GM23338 (cell line): Measurements from ENCODE around the gene ASCL2. TPM values are rescaled to one million over a fixed set of nuclear protein-coding genes. Genes with fewer than 3 reads are reported as not detected.

Source experiments
- ATAC-seq: fragments of 200-7000 bp; cut with Tn5 transposase; 3 replicates; pipeline ENCODE4 v1.9.1; 2020
- DNase-seq: peaks from one replicate; pipeline ENCODE4 v3.0.0-alpha.2; 2015; ENCODE audit warnings: low spot score
- H2AFZ ChIP-seq: fragments of 200-600 bp; sonication (generic); 2 replicates; pipeline ENCODE4 v1.8.0; 2016; ENCODE audit warnings: antibody characterized with exemption, mild to moderate bottlenecking, moderate library complexity
- H3F3A ChIP-seq: fragments of 200-600 bp; sonication (generic); replicated peaks from 2 replicates; pipeline ENCODE4 v1.8.0; 2017; ENCODE audit warnings: antibody characterized with exemption, mixed run types, low read depth
- H3K27ac ChIP-seq: fragments of 200-600 bp; sonication (generic); 2 replicates; pipeline ENCODE4 v1.6.1; 2016; ENCODE audit warnings: low read depth
- H3K27me3 ChIP-seq: fragments of 200-600 bp; sonication (generic); 2 replicates; pipeline ENCODE4 v1.8.0; 2016; ENCODE audit warnings: mild to moderate bottlenecking, mixed run types, moderate library complexity; ENCODE audit not compliant: insufficient read depth
- H3K36me3 ChIP-seq: fragments of 200-600 bp; sonication (generic); 2 replicates; pipeline ENCODE4 v1.8.0; 2016; ENCODE audit warnings: mild to moderate bottlenecking; ENCODE audit not compliant: insufficient read depth
- H3K4me1 ChIP-seq: fragments of 200-600 bp; sonication (generic); 2 replicates; pipeline ENCODE4 v1.8.0; 2016; ENCODE audit warnings: mild to moderate bottlenecking, moderate library complexity; ENCODE audit not compliant: insufficient read depth
- H3K4me2 ChIP-seq: fragments of 200-600 bp; sonication (generic); 2 replicates; pipeline ENCODE4 v1.7.1; 2017; ENCODE audit warnings: mixed run types
- H3K4me3 ChIP-seq: fragments of 200-600 bp; sonication (generic); 2 replicates; pipeline ENCODE4 v1.6.1; 2016; ENCODE audit warnings: mixed run types
- H3K79me2 ChIP-seq: fragments of 200-600 bp; sonication (generic); replicated peaks from 2 replicates; pipeline ENCODE4 v1.8.0; 2017; ENCODE audit warnings: mild to moderate bottlenecking; ENCODE audit not compliant: insufficient read depth
- H3K9me2 ChIP-seq: fragments of 200-600 bp; sonication (generic); 2 replicates; pipeline ENCODE4 v1.8.0; 2017; ENCODE audit not compliant: insufficient read depth
- H4K20me1 ChIP-seq: fragments of 200-600 bp; sonication (generic); replicated peaks from 2 replicates; pipeline ENCODE4 v1.8.0; 2017; ENCODE audit warnings: mild to moderate bottlenecking; ENCODE audit not compliant: insufficient read depth
- H3K27ac Mint-ChIP-seq: 2 replicates; pipeline ENCODE4 v1.8.0; 2020; ENCODE audit warnings: inconsistent platforms, mild to moderate bottlenecking, moderate library complexity, mixed read lengths
- H3K27me3 Mint-ChIP-seq: 3 replicates; pipeline ENCODE4 v1.8.0; 2022; ENCODE audit warnings: low read depth, mild to moderate bottlenecking, moderate library complexity, mixed read lengths, inconsistent platforms; ENCODE audit not compliant: insufficient read depth, poor library complexity
- H3K36me3 Mint-ChIP-seq: 3 replicates; pipeline ENCODE4 v1.8.0; 2021; ENCODE audit warnings: low read depth, mild to moderate bottlenecking, inconsistent platforms, moderate library complexity, mixed read lengths
- H3K4me1 Mint-ChIP-seq: 3 replicates; pipeline ENCODE4 v1.8.0; 2020; ENCODE audit warnings: mild to moderate bottlenecking, inconsistent platforms, mixed read lengths
- H3K4me3 Mint-ChIP-seq: 3 replicates; pipeline ENCODE4 v1.8.0; 2021; ENCODE audit warnings: moderate library complexity, mild to moderate bottlenecking, inconsistent platforms, mixed read lengths
- H3K9me3 Mint-ChIP-seq: 3 replicates; pipeline ENCODE4 v1.8.0; 2020; ENCODE audit warnings: moderate library complexity, mild to moderate bottlenecking, inconsistent platforms, mixed read lengths
- CTCF ChIP-seq, 2 experiments: fragments of 200-600 bp in 1 of 2; sonication (generic) in 1 of 2; conservative IDR thresholded peaks; 2 replicates each; pipeline versions ENCODE4 v1.5.1 to v1.6.1; 2016 to 2017; ENCODE audit warnings: antibody characterized with exemption in 2 of 2, low read depth in 2 of 2, mild to moderate bottlenecking in 2 of 2, moderate library complexity in 1 of 2
- ETS1 ChIP-seq: IDR thresholded peaks from 2 replicates; pipeline ENCODE4 v1.6.1; 2016; ENCODE audit warnings: antibody characterized with exemption
- EZH2 ChIP-seq: fragments of 200-600 bp; sonication (generic); IDR thresholded peaks from one replicate; pipeline ENCODE4 v1.8.0; 2017; ENCODE audit warnings: antibody characterized with exemption, mild to moderate bottlenecking, low read depth; ENCODE audit not compliant: unreplicated experiment
- EZH2phosphoT487 ChIP-seq: fragments of 200-600 bp; sonication (generic); IDR thresholded peaks from one replicate; pipeline ENCODE4 v1.8.1; 2018; ENCODE audit warnings: antibody characterized with exemption; ENCODE audit not compliant: unreplicated experiment
- JUNB ChIP-seq: IDR thresholded peaks from one replicate; pipeline ENCODE4 v1.6.1; 2016; ENCODE audit warnings: antibody characterized with exemption; ENCODE audit not compliant: unreplicated experiment
- NANOG ChIP-seq: IDR thresholded peaks from 2 replicates; pipeline ENCODE4 v1.6.1; 2016; ENCODE audit warnings: antibody characterized with exemption, borderline replicate concordance
- POLR2AphosphoS5 ChIP-seq: IDR thresholded peaks from 2 replicates; pipeline ENCODE4 v1.6.1; 2016; ENCODE audit warnings: antibody characterized with exemption, low read depth
- STAT1 ChIP-seq: IDR thresholded peaks from one replicate; pipeline ENCODE4 v1.6.1; 2016; ENCODE audit warnings: antibody characterized with exemption; ENCODE audit not compliant: unreplicated experiment
- ZNF114 ChIP-seq: fragments of 250-450 bp; sonication (Bioruptor Pico); IDR thresholded peaks from 2 replicates; pipeline ENCODE4 v1.5.0; 2020; ENCODE audit warnings: mild to moderate bottlenecking, moderate library complexity
- ZNF331 ChIP-seq: fragments of 250-450 bp; sonication (Bioruptor Pico); IDR thresholded peaks from 2 replicates; pipeline ENCODE4 v1.5.0; 2020; ENCODE audit warnings: low read depth, mild to moderate bottlenecking, moderate library complexity
- ZNF462 ChIP-seq: fragments of 250-450 bp; sonication (Bioruptor Pico); IDR thresholded peaks from 2 replicates; pipeline ENCODE4 v1.5.0; 2020; ENCODE audit warnings: mild to moderate bottlenecking, moderate library complexity
- polyA plus RNA-seq: library from polyadenylated mRNA; unstranded; fragments of >200 nt; fragmentation: Nextera tagmentation; extraction: Ambion mirVana; gene quantifications from 2 replicates; pipeline ENCODE4 v1.2.1, GENCODE V29; 2016
- total RNA-seq: library from RNA; depleted of rRNA; stranded (reverse); fragments of >200 nt; shearing (Covaris generic); gene quantifications from 2 replicates; pipeline ENCODE4 v1.2.3, GENCODE V29; 2014

Gene ASCL2
- total and polyA plus RNA-seq, 2 experiments from 2014 or later: 0.57 to 1.6 TPM

- H3F3A ChIP-seq: no peaks in the 10 kb centered on the region
- Mint-ChIP-seq H3K27me3 (peaks cover 10% of the 10 kb centered on the region), H3K36me3 (no peaks in the 10 kb centered on the region), H3K4me1 (peaks cover 7% of the 10 kb centered on the region), H3K4me3 (no peak overlapping the region), H3K9me3 (no peaks in the 10 kb centered on the region), H3K27ac (no peak overlapping the region)
- no peak overlapping the region for H3K4me3 ChIP-seq
- no peaks in the 10 kb centered on the region for H3K9me2 ChIP-seq
- H3K79me2 ChIP-seq: no peaks in the 10 kb centered on the region
- H3K36me3 ChIP-seq: no peaks in the 10 kb centered on the region
- no peak overlapping the region for H2AFZ ChIP-seq
- no peak for TF ChIP-seq JUNB
- no peak for TF ChIP-seq STAT1
- no peak overlapping the region for H3K4me2 ChIP-seq
- DNase-seq: no peak
- no peak for ATAC-seq
- no peaks in the 10 kb centered on the region for H3K27me3 ChIP-seq
- no peak overlapping the region for H3K27ac ChIP-seq
- H4K20me1 ChIP-seq: no peaks in the 10 kb centered on the region
- H3K4me1 ChIP-seq: no peaks in the 10 kb centered on the region
Measured at GRCh38 chr11:2310073-2310785, 39.8 kb upstream of the ASCL2 start.

- Mint-ChIP-seq H3K27me3 (peaks cover 10% of the 10 kb centered on the region), H3K4me3 (no peak overlapping the region), H3K36me3 (no peaks in the 10 kb centered on the region), H3K4me1 (peaks cover 7% of the 10 kb centered on the region), H3K27ac (no peak overlapping the region), H3K9me3 (no peaks in the 10 kb centered on the region)
- DNase-seq (no peak), ATAC-seq (no peak)
- no peak overlapping the region for H3K4me2 ChIP-seq
- no peaks in the 10 kb centered on the region for H3K27me3 ChIP-seq
- H3K27ac ChIP-seq: no peak overlapping the region
- H2AFZ ChIP-seq: no peak overlapping the region
- no peaks in the 10 kb centered on the region for H3F3A ChIP-seq
- no peaks in the 10 kb centered on the region for H3K4me1 ChIP-seq
- no peaks in the 10 kb centered on the region for H4K20me1 ChIP-seq
- H3K9me2 ChIP-seq: no peaks in the 10 kb centered on the region
- no peak overlapping the region for H3K4me3 ChIP-seq
- H3K79me2 ChIP-seq: no peaks in the 10 kb centered on the region
- H3K36me3 ChIP-seq: no peaks in the 10 kb centered on the region
- TF ChIP-seq STAT1 (no peak), ZNF114 (CRISPR knock-in tag) (no peak), ZNF462 (CRISPR knock-in tag) (no peak), ZNF331 (no peak), NANOG (no peak), JUNB (no peak), POLR2AphosphoS5 (no peak), CTCF (conservative IDR thresholded peaks at IDR 0.05; ENCODE audit: low read depth in 2 of 2) (no peak), EZH2phosphoT487 (no peak), ETS1 (no peak), EZH2 (no peak)
Measured at GRCh38 chr11:2309251-2310072, 39.1 kb upstream of the ASCL2 start.
